HG03066 (cell line): ENCODE measurements around the gene ZNF319.

Source experiments
- ATAC-seq: cut with Tn5 transposase; IDR thresholded peaks from one replicate; pipeline ENCODE4 v1.9.1; 2021; ENCODE audit warnings: low read depth; ENCODE audit not compliant: unreplicated experiment

The ZNF319 gene

DNA sequence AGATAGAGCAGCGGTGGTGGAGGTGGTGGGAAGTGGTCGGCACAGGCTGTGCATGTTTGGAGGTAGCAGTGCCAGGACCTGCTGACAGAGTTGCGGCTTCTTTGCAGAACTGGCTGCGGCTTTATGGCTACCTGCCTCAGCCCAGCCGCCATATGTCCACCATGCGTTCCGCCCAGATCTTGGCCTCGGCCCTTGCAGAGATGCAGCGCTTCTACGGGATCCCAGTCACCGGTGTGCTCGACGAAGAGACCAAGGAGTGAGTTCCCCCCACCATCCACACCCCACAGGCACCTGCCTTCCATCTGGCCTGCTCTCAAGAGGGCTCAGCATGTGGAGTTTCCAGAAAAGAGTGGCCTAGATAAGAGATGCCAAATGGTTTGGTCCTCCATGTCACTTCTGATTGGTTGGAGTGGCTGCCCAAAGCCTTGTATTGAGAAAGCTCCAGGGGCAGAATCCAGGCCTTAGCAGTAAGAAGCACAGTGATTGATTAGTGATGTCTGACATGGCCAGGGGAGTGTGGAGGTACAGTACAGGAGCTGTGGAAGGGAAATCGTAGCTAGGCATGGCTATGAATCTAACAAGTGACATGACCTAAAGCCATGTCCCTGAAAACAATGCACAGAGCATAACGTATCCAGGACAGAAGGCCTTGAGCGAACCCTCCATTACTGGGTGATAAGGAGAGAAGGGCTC lies 37.0 kb upstream of the ZNF319 start:
- no peak for ATAC-seq

DNA sequence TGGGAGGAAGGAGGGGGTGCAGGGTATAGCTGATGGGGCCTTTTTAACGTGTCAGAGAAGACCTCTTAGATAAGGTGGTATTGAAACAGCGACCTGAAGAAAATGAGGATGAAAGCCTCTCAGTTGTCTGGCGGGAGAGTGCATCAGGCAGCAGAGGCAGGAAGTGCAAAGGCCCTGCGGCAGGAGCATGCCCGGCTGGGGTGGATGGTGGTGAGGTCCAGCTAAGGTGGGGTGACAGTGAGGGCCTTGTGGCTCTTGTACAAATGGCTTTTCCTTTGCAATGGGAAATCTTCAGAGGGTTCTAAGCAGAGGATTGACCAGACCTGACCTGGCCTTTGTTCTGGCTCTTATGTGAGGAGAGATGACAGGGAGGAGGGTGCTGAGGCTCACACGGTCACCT lies 36.5 kb upstream of the ZNF319 start:
- ATAC-seq: no peak

DNA sequence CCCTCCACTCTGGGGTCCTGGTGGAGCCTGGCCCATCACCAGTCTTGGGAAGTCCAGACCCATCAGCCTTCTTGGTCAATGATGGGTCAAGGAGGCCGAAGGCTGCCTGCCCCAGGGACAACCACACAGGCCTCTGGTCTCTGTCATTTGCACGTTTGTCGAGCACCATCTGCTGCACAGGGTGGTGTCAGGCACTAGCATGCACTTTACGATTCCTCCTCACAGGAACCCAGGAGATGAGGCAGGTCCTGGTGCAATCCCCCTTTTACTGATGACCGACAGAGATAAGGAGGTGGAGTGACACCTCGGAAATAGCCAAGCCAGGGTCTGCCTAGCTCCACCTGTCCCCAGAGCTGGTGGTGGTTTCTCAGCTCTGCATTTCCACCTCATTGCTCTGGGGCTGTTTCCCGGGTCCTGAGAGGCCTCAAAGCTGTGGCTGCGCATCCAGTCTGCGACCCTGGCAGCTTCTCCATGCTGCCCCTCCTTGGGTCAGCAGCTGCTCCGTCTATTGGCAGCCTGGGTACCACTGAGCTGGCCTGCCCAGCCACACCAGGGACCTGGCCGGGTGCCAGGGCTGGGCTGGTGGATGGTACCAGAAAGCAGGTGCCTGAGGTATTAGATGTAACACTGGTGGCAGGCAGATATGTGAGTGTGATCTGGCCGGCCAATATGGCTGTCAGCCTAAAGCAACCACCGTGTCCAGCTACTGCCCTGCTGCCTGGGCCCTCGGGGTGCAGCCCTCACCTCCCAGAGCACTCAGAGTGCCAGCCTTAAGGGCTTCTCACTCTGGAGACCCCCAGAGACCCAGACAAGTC lies 35.1 kb upstream of the ZNF319 start:
- no peak for ATAC-seq

DNA sequence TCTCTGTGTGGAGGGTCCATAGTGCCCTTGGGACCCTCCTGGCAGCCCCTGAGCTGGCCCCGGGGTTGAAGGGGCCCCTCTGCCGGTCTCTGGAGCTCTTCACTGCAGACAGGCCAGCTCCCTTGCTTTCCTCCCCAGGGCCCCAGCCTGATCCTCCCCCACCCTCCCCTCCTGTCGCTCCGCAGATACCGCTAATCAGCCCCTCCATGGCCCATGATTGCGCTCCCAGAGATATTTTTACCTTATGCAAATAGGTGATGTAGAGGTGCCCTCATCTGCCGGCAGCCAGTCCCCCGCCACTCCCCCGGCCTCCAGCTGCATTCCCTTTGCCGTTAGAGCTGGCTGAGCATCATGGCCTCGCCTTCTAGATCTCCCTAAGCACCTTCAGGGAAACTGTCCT lies 34.3 kb upstream of the ZNF319 start:
- no peak for ATAC-seq

DNA sequence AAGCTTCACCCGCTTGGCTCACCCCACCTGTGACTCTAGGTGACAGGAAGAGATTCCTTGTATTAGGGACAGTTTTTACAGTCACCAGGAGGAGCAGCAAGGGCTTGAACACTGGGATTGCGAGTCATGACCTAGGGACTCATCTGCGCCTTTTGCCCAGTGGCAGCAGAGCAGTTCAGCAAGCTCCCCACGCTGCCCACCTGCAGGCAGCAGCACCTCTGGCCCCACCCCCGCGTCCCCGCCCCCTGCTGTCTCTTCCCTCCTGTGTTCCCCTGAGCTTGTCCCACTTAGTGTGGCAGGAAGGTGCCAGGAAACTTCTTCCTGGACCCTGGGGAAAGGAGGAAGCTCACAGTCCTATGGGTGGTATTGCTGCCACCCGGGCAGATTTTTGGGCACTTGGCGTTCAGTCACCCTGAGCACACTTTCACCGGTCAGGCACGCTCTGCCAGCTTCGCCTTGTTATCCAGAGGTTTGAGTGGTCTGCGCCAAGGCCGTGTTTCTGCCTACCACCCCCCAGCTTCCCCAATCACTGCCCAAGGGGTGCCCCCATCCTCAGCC lies 33.7 kb upstream of the ZNF319 start:
- ATAC-seq: no peak

DNA sequence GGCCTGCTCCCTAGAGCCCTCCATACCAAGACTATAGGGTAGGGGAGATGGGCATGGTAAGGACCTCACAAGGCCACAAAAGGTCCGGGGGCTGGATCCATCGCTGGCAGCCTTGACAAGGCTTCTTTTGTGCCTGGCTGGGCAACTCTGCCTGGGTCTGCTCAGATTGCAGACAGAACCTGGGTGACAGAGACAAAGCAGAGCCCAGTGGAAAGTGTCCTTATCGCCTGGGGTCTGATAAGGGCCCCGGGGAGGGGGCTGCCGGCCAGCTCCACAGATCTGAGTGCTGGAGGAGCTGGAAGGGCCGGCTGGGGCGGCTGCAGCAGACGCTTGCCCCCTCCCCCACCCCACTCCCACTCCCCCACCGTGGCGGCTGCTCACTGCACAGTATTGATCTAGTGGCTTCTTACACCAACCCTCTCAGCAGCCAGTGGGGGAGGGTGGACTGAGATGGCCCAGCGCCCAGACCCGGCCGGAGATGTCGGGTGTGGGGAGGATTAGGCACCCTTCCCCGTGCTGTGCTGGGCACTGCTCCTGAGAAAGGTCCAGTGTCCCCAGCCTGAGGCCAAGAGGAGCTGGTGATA lies 32.3 kb upstream of the ZNF319 start:
- ATAC-seq: no peak

DNA sequence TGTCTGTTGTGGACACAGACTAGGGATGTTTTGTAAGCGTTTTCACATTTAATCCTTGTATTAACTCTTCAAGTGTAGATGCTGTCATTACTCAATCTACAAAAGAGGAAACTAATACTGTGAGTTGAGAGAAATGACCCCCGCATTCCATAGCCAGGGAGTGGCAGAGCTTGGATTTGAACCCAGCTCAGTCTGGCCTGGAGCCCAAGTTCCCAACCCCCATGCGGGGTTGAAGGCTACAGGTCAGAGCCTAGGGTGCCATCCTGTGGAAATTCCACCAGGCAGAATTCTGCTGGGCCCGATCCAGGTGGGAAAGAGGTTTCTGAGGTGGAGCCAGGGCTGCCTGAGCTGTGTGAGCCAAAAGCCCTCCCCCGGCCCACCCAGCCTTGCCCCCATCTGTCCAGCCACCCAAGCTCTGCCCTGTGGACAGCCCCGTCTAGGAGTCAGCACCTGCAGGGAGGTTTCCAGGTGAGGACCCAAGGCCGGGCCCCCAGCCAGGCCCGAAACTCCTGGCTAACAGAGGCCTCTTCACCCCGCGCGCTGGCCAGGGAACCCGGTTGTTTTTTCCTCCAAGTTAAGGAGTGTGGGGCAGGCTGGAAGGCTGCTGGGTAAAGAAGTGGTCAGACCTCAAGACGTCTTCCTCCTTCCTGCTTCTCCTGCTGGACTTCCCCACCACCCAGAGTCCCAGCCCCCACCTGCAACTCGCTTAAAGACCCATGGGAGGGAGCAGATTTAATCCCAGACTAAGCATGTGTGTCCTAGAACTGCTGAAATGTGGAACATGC lies 30.7 kb upstream of the ZNF319 start:
- no peak for ATAC-seq

DNA sequence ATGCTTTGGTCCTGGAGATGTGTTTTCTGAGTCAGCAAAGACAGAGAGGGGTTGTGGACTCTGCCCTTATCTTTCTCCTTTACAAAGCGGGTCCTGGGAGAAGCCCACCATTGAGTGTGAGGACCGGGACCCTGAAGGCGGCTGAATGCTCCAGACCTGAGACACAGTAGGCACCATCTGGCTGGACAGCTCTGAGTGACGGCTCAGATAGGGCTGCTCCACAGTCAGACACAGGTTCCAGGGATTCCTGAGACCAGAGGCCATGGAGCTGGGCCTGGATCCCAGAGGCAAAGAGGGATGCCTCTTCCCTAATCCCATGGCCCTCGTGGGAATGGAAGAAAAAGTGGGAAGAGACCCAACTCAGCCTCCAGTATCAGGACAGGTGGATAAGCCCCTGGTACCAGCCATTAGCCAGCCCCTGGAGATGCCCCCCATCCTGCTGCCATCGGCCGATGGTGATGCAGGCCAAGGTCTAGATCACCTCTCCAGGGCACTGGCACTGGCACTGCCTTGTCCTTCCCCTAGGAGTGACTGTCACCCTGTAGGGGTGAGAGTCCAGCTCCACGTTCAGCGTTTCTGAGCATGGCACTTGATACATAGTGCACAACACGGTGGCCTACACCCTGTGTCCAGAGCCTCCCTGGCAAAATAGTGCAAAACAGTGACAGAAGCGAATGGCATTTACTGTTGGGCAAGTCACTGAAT lies 29.8 kb upstream of the ZNF319 start:
- ATAC-seq: no peak

DNA sequence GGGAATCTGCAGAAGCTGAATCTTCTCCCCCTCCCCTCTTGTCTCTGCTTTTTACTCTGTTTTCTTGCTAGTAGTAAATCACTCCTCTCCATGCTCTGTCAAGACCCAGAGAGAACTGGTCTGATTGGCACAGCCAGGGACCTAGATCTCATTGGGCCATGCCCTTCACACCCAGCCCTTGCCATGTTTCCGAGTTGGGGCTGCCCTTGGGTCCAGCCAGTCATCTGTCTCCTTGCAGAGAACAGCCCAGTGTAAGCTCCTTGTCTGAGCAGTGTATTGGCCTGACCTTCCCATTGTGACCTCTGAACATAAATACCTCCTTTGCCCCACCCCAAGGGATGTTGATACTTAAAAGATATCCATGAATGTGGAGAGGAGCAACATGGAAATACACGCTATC lies 28.9 kb upstream of the ZNF319 start:
- ATAC-seq: no peak

DNA sequence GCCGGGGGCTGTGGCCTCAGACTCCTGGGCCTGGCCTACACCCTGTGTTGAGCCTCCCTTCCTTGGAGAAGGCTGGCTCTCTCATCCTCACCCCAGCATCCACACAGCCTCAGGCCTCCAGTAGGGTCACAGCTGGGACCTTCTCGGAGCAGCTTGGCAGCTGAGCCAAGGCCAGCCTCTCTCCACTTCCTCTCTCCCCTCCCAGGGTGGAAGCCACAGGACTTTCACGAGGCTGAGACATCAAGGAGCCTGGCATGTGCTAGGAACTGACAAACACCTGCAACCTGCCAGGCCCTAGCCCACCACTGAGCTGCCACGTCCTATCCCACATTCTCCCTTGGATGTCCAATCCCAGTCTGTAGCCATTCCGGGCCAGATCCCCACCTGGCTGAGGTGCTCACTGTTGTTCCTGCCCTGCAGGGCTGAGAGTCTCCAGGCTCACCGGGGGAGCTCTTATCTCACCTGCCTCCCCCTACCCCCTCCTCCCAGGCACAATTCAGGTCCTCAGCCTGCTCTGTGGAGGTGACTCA lies 28.1 kb upstream of the ZNF319 start:
- ATAC-seq: no peak

DNA sequence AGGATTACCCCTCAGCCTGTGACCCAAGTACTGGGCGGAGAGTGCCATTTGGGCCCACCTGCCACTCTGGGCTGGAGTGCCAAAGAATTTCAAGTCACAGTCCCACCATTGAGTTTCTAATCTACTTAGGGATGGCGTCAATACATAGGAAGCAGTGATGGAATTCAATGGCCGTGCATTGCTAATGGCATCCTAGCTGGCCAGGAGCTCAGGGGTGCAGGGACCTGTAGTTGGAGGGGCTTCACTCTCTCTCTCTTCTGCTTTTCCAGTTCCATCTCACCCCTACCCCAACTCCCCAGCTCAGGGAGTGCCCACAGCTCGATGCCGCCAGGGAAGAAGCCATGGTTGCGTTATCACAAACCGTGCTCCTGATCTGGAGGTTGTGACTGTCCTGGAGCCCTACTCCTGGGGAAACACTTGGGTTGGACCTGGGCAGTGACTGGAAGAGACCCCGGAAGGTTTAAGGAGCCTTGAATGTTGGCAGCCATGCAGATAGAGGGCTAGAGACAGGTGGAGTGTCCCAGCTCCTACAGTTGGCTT lies 27.5 kb upstream of the ZNF319 start:
- ATAC-seq: no peak

DNA sequence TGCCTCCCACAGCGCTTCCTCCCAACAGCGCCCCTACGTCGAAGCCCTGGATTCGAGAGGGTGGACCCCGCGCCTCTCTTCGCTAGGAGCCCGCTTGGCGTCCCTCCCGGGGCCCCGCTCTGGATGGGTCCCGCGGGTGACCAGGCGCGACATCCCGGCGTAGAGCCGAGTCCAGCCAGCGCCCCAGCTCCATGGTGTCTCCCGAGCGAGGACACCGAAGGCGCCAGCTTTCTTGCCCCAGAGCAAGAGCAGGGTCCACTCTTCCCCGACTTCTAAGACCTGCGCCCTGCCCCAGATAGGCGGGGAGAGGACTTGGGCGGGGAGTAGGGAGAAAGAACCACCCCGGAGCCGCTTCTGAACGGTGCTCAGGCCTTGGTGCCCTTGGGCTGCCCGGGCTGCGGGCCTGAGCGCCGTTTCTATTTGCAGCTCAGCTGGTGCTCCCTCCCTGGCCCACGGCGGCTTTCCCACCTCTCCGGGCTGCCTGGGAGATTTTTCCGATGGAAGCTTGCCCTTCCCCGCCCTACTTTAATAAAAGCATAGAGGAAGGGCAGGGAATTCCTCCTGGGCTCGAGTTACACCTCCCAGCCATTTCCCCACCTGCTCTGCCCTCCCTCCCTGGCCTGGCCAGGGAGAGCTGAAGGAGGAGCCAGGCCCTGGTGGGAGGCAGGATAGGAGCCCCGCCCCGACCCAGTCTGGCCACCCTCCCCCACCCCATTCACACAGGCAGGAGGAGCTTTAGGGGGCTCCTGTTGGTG lies 26.9 kb upstream of the ZNF319 start:
- ATAC-seq: no peak

DNA sequence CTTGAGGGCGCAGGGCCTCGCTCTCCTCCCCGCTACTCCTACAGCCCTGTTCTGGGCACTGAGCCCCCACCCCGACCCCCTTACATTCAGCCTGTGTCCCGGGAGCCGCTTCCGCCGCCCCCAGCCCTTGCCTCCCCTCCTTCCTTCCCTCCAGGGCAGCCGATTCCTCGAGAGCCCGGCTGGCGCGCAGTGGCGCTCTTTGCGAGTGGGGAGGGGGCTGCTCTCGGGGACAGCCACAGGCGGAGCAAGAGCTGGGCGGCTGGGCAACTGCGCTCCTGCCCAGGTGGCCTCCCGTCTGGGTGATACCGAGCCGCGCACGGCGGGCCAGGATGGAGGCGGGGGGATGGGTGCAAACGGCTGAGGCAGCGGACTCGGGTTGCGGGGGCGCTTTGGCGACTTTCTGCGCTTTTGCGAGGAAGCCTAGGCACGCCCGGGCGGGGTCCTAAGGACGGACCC lies 26.3 kb upstream of the ZNF319 start:
- ATAC-seq: no peak

DNA sequence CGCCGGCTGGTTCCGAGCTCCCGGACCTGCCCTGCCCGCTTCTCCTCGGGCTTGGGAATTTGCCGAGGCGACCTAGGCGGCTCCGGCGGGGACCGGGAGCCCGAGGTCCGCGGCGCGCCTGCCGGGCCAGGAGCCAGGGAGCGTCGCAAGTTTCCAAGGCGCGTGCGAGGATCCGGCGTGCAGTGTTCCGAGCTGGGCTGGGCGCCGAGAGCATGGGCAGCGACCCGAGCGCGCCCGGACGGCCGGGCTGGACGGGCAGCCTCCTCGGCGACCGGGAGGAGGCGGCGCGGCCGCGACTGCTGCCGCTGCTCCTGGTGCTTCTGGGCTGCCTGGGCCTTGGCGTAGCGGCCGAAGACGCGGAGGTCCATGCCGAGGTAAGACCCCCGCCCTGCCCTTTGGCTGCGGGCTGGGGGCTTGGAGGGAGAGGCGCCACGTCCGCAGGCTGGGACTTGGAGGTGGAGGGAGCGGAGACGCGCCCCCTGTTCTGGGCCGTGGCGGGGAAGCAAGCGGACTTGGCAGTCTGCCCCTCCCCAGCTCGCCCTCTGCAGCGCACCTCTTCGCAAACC lies 25.8 kb upstream of the ZNF319 start:
- ATAC-seq: no peak

DNA sequence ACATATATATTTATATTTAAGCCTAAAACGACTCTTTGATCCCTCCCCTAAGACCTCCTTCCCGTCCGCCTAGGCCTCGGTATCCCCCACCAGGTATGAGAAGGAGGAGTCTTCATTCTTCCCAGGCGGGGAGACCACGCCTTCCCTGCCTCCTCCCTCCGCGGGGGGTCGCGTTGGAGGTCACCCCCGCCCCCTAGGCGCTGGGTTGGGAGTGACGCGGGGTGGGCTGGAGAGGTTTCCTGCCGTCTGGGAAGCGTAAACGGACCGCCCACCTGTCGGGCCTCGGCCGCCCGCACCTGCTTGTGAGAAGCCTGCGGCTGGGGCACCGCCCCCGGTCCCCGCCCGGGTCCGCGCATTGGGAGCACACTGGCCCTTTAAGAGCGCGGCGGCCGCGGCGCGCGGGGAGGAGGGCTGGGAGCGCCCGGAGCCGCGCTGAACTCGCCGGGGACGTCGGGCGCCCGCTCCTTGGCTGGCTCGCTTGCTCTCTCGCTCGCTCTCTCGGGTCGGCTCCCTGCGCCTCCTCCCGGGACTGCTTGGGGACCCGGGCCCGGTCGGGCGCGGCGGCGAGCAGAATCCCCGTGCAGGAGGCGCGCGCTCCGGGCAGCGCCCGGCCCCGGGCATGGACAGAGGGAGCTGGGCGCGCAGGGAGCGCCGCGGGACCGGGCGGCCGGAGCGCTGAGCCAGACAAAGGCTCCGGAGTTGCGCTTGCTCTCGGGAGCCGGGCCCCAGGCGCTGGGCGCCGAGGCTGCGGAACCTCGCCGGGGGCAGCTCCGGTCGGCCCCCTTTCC lies 25.1 kb upstream of the ZNF319 start, which contains the start of gene MMP15:
Gene MMP15 (plus strand): TSS at position 404 of the 788 bp plus-strand sequence. CDS start 597 bp downstream, outside the sequence.
- no peak for ATAC-seq

DNA sequence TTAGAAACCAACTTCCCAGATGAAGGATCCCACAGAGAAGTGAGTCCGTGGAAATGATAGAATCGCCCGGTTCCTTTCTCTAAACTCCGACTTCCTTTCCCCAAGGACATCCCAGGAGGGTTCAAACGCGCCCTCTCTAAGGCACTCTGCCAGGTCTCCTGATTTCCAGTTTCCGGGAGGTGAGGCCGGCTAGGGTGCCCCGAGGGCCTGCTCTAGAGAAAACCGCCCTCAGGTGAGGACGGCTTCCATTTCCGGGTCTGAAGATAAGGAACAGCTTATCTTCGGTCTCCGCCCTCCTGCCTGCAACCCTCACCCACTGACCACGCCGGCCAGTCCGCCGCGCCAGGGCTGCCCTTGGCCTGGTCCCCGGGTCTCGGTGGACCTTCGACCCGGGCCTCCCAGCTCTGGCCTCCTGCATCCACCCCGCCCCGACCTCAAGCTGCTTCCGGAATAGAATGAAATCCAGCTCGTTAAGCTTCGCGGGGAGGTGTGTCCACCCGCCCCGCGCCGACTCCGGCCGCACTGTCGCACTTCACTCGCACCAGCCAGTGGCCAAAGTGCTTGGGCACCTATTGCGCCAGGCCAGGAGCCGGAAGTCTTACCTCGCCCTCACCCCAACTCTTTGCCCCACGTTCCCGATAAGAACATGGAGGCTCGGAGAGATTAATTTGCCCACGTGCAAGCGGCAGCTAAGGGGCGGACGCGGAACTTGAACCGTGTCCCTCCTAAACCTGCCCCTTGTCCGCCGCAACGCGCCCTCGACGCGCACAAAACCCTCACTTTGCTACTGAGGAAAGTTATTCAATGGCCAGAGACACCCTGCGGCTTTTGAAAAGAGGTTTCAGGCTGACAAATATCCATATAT lies 24.2 kb upstream of the ZNF319 start:
- ATAC-seq: no peak
